Measurements from ENCODE around the gene LPP.
"Not testable (repeated sequence)": the region's sequence is repeated elsewhere in the genome, so short reads cannot be mapped to it uniquely, and the experiment has no call there.

LPP gene

DNA sequence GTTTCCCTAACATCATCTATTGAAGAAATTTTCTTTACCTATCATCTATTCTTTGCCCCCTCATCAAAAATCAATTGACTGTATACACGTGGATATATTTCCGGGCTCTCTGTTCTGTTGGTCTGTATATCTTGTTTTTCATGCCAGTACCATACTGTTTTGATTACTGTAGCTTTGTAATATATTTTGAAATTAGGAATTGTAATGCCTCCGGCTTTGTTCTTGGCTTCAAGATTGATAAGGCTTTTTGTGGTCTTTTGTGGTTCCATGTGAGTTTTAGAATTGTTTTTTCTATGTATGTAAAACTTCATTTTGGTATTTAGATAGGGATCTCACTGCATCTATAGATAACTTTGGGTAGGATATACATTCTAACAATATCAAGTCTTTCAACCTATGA lies 454.4 kb downstream of the LPP start:
- no peak for DNase-seq (ENCODE audit: low read depth)
- TF ChIP-seq, protein P1, sequence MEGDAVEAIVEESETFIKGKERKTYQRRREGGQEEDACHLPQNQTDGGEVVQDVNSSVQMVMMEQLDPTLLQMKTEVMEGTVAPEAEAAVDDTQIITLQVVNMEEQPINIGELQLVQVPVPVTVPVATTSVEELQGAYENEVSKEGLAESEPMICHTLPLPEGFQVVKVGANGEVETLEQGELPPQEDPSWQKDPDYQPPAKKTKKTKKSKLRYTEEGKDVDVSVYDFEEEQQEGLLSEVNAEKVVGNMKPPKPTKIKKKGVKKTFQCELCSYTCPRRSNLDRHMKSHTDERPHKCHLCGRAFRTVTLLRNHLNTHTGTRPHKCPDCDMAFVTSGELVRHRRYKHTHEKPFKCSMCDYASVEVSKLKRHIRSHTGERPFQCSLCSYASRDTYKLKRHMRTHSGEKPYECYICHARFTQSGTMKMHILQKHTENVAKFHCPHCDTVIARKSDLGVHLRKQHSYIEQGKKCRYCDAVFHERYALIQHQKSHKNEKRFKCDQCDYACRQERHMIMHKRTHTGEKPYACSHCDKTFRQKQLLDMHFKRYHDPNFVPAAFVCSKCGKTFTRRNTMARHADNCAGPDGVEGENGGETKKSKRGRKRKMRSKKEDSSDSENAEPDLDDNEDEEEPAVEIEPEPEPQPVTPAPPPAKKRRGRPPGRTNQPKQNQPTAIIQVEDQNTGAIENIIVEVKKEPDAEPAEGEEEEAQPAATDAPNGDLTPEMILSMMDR (IDR thresholded peaks at IDR 0.05; ENCODE audit: low read depth, low read length, missing control alignments), result no peak
- no peak overlapping the region for H3K4me3 ChIP-seq (ENCODE audit: low read depth, low read length)
- in situ Hi-C loops (cut with HindIII; ENCODE audit: low sequenced_read_pairs), result no loop called here

DNA sequence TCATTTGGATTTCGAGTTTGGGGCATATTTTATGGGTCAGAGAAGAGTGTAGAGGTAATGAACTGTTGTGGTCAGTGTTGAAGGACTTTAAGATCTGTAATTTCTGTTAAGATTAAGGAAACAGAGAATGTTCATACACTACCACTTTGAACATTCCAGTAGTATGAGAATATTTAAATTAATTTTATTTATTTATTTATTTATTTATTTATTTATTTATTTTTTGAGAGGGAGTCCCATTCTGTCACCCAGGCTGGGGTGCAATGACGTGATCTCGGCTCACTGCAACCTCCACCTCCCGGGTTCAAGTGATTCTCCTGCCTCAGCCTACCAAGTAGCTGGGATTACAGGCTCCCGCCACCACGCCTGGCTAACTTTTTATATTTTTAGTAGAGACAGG lies 459.8 kb downstream of the LPP start:
- DNase-seq (ENCODE audit: low read depth); H3K4me3 ChIP-seq (ENCODE audit: low read depth, low read length); in situ Hi-C loops (cut with HindIII; ENCODE audit: low sequenced_read_pairs): not testable (repeated sequence)

GRCh38 chr3:188617270-188617669 lies 463.3 kb downstream of the LPP start:
- in situ Hi-C loops (cut with HindIII; ENCODE audit: low sequenced_read_pairs), result no loop called here
- H3K4me3 ChIP-seq (ENCODE audit: low read depth, low read length), result no peak overlapping the region
- TF ChIP-seq, protein P1 (IDR thresholded peaks at IDR 0.05; ENCODE audit: low read depth, low read length, missing control alignments), result no peak
- no peak for DNase-seq (ENCODE audit: low read depth)

DNA sequence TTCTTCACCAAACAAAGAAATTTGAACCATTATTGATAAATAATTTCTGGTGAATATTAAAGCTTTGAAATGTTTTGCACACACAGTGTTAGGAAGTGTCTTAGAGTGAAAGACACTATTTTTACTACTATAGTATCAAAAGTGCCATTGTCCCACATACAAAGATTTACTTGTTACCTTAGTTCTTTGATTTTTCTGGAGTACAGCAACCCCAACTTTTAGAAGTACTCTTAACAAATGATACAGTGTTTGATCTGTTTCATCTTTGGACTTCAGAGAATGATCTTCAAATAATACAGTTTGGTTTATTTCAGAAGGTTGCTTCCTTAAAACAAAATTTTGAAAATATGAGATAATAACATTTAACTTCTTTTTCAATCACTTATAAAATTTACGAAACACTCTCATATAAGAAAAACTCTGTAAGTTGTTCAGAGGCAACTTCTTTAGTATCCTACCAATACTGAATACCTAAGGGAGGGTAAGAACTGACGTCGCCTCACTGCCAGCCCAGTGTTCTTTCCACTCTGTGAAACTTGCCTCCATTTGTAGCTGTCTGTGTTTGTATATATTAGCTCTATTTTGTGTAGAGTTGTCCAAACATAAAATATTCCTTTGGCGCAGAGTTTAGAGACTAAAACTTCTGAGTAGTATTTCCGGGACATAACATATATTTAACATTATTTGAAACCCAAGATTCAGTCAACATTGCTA lies 464.2 kb downstream of the LPP start:
- in situ Hi-C loops (cut with HindIII; ENCODE audit: low sequenced_read_pairs), result no loop called here
- no peak overlapping the region for H3K4me3 ChIP-seq (ENCODE audit: low read depth, low read length)
- DNase-seq (ENCODE audit: low read depth), result no peak
- TF ChIP-seq, protein P1 (IDR thresholded peaks at IDR 0.05; ENCODE audit: low read depth, low read length, missing control alignments), result no peak

DNA sequence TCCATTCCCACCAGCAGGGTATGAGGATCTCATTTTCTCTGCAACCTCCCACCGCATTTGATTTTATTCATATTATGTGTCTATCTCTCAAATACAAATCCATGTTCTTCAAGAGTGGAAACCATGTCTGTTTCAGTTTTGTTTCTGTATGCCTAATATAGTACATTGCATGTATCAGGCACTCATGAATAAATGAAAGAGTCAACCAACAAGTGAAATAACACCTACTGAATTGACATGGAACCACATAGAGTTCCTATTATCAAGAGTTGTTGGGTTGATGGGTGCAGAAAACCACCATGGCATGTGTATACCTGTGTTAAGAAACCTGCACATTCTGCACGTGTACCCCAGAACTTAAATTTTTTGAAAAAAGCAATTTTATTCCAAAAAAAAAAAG lies 466.8 kb downstream of the LPP start:
- no peak for DNase-seq (ENCODE audit: low read depth)
- in situ Hi-C loops (cut with HindIII; ENCODE audit: low sequenced_read_pairs), result no loop called here
- H3K4me3 ChIP-seq (ENCODE audit: low read depth, low read length), result no peak overlapping the region
- TF ChIP-seq, protein P1 (IDR thresholded peaks at IDR 0.05; ENCODE audit: low read depth, low read length, missing control alignments), result no peak

- in situ Hi-C loops (cut with HindIII; ENCODE audit: low sequenced_read_pairs), result no loop called here
- H3K4me3 ChIP-seq (ENCODE audit: low read depth, low read length), result no peak overlapping the region
- peak; percentile 23 for DNase-seq (ENCODE audit: low read depth)
- TF ChIP-seq, protein P1 (IDR thresholded peaks at IDR 0.05; ENCODE audit: low read depth, low read length, missing control alignments), result no peak
Observed at GRCh38 chr3:188624384-188624783, 470.4 kb downstream of the LPP start.

- no peak overlapping the region for H3K4me3 ChIP-seq (ENCODE audit: low read depth, low read length)
- TF ChIP-seq, protein P1 (IDR thresholded peaks at IDR 0.05; ENCODE audit: low read depth, low read length, missing control alignments), result no peak
- in situ Hi-C loops (cut with HindIII; ENCODE audit: low sequenced_read_pairs), result loop anchor here (25.0 kb wide), 1 partner anchor 888 kb away; the partner anchor contains the start of gene BCL6
- no peak for DNase-seq (ENCODE audit: low read depth)
Observed at GRCh38 chr3:188624828-188625227, 470.9 kb downstream of the LPP start.
